Natural killer cell (primary cell): ENCODE data around the gene ECT2L. TPM values are rescaled to one million over a fixed set of nuclear protein-coding genes. Genes with fewer than 3 reads are reported as not detected.

Experiments
- ATAC-seq, 3 donors: fragments of 150-1000 bp in 2 of 3; fragments of 200-7000 bp in 1 of 3; cut with Tn5 transposase; 1 replicate in 1 of 3; 2 replicates in 2 of 3; pipeline ENCODE4 v1.10.0; 2021; ENCODE audit warnings: mild to moderate bottlenecking in 2 of 3, moderate library complexity in 2 of 3
- DNase-seq, 2 donors: peaks; one replicate each; pipeline versions ENCODE4 v3.0.0 to v3.0.0-alpha.2; 2013 to 2021; ENCODE audit warnings: mixed read lengths in 1 of 2
- H3K27ac ChIP-seq: one replicate; pipeline ENCODE4 v1.5.1; 2013; ENCODE audit warnings: mild to moderate bottlenecking, low read length
- H3K27me3 ChIP-seq: one replicate; pipeline ENCODE4 v1.6.1; 2013; ENCODE audit warnings: low read length; ENCODE audit not compliant: control insufficient read depth, insufficient read depth
- H3K36me3 ChIP-seq: one replicate; pipeline ENCODE4 v1.6.1; 2013; ENCODE audit warnings: low read length; ENCODE audit not compliant: control insufficient read depth, insufficient read depth
- H3K4me1 ChIP-seq: one replicate; pipeline ENCODE4 v1.6.1; 2013; ENCODE audit warnings: low read length; ENCODE audit not compliant: control insufficient read depth, insufficient read depth
- H3K4me3 ChIP-seq: one replicate; pipeline ENCODE4 v1.5.1; 2013; ENCODE audit warnings: low read length
- H3K9me3 ChIP-seq: one replicate; pipeline ENCODE4 v1.6.1; 2013; ENCODE audit warnings: low read length; ENCODE audit not compliant: control insufficient read depth, insufficient read depth
- H3K27ac Mint-ChIP-seq, 2 donors: one replicate each; pipeline ENCODE4 v1.8.0; 2022; ENCODE audit warnings: mild to moderate bottlenecking in 2 of 2, mixed read lengths in 2 of 2, moderate library complexity in 1 of 2
- H3K27me3 Mint-ChIP-seq, 2 donors: one replicate each; pipeline ENCODE4 v1.8.0; 2022; ENCODE audit warnings: low read depth in 2 of 2, mixed read lengths in 2 of 2
- H3K36me3 Mint-ChIP-seq: one replicate; pipeline ENCODE4 v1.8.0; 2022; ENCODE audit warnings: mixed read lengths
- H3K4me1 Mint-ChIP-seq, 2 donors: one replicate each; pipeline ENCODE4 v1.8.0; 2022; ENCODE audit warnings: mixed read lengths in 2 of 2
- H3K4me3 Mint-ChIP-seq: one replicate; pipeline ENCODE4 v1.8.0; 2022; ENCODE audit warnings: mild to moderate bottlenecking, moderate library complexity, mixed read lengths
- H3K9me3 Mint-ChIP-seq, 2 donors: one replicate each; pipeline ENCODE4 v1.8.0; 2022; ENCODE audit warnings: mixed read lengths in 2 of 2
- CTCF ChIP-seq: fragments of 200-600 bp; IDR thresholded peaks from one replicate; pipeline ENCODE4 v1.8.0; 2022; ENCODE audit warnings: antibody characterized with exemption
- WGBS: methylation state at CpG from one replicate; pipeline ENCODE4 v1.1.7; 2013; ENCODE audit warnings: missing lambda C conversion rate; ENCODE audit not compliant: insufficient coverage; 5-methylcytosine and 5-hydroxymethylcytosine counted together
- intact Hi-C: fragments of 100-400 bp; cut with micrococcal nuclease; formaldehyde crosslinking; loops from one replicate; pipeline ENCODE4 v1.14.2; 2022
- total RNA-seq, 4 donors: library from RNA; stranded (reverse); fragments of 120-200 nt in 1 of 4; gene quantifications; one replicate each; pipeline versions ENCODE4 v1.2.3 to v1.2.4, GENCODE V29; 2013 to 2022

ECT2L gene
- total RNA-seq, 3 donors from 2014 or later (not counting 1 experiment from before 2014, with no cell fraction given), result 0.12 TPM; not detected in 2

DNA sequence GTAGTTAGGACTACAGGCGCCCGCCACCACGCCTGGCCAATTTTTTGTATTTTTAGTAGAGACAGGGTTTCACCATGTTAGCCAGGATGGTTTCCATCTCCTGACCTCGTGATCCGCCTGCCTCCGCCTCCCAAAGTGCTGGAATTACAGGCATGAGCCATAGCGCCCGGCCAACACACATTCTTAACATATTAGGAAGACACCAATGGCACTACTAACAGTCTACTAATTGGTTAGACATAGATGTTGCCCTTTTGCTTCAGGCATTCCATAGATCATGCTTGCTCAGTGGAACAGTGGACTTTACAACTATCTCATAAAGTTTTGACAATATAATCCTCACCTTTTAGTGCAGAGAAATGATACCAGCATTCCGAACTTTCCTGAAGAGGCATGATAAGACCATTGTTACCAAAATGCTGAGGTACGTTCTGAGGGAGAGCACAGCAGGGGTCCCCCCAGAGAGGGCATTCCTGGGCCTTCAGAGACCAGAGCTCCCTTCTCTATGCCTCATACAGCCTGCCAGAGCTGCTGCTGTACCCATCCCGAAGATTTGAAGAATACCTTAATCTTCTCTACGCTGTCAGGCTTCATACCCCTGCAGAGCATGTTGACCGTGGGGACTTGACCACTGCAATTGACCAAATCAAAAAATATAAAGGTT lies 89.4 kb downstream of the ECT2L start:
- Histone ChIP-seq H3K36me3 (no peaks in the 10 kb centered on the region), H3K9me3 (no peaks in the 10 kb centered on the region), H3K27me3 (no peaks in the 10 kb centered on the region), H3K4me3 (no peak overlapping the region), H3K27ac (no peak overlapping the region), H3K4me1 (no peaks in the 10 kb centered on the region)
- DNase-seq, result no peak
- Mint-ChIP-seq H3K9me3 (no peaks in the 10 kb centered on the region), H3K27ac (no peak overlapping the region), H3K4me1 (no peaks in the 10 kb centered on the region), H3K4me3 (no peak overlapping the region), H3K27me3 (no peaks in the 10 kb centered on the region), H3K36me3 (no peaks in the 10 kb centered on the region)
- TF ChIP-seq CTCF, result no peak
- intact Hi-C loops, result no loop called here
- WGBS, result 98% methylated on average over 12 of the region's 13 CpGs
- no peak for ATAC-seq

DNA sequence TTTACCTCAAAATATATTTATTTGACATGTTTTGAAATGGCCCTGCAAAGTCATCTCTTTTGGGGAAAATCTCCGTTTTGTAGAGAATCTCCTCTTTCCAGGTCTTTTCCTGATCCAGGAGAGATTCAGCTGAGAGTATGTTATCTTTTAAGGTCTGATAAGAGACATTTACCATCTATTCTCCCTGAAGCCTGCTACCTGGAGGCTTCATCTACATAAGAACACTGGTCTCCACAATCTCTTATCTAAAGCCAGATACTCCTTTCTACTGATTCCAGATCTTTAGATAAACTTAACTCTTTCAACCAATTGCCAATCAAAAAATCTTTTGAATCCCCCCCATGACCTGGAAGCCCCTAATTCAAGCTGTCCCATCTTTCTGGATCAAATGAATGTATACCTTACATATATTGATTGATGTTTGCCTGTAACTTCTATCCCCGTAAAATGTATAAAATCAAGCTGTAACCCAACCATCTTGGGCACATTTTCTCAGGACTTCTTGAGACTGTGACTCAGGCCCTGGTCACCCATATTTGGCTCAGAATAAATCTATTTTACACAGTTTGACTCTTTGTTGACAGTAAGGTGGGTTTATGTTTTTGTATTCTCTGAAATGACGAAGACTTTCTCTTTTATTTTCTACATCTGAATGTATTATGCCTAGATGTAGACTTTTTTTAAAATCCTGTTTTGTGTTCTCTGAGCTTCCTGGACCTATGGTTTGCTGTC lies 95.5 kb downstream of the ECT2L start:
- Histone ChIP-seq H3K4me1 (no peaks in the 10 kb centered on the region), H3K4me3 (no peak overlapping the region), H3K27me3 (no peaks in the 10 kb centered on the region), H3K9me3 (no peaks in the 10 kb centered on the region), H3K36me3 (no peaks in the 10 kb centered on the region), H3K27ac (no peak overlapping the region)
- no peaks in the 10 kb centered on the region for H3K27me3 Mint-ChIP-seq
- intact Hi-C loops, result no loop called here
- no peak for DNase-seq
- H3K4me3 Mint-ChIP-seq, result no peak overlapping the region
- no peaks in the 10 kb centered on the region for H3K9me3 Mint-ChIP-seq
- ATAC-seq, result no peak
- H3K36me3 Mint-ChIP-seq, result no peaks in the 10 kb centered on the region
- no peak for TF ChIP-seq CTCF
- no peaks in the 10 kb centered on the region for H3K4me1 Mint-ChIP-seq
- H3K27ac Mint-ChIP-seq, result no peak overlapping the region
- whole genome bisulfite sequencing, result 84% methylated on average over 2 of the region's 3 CpGs

DNA sequence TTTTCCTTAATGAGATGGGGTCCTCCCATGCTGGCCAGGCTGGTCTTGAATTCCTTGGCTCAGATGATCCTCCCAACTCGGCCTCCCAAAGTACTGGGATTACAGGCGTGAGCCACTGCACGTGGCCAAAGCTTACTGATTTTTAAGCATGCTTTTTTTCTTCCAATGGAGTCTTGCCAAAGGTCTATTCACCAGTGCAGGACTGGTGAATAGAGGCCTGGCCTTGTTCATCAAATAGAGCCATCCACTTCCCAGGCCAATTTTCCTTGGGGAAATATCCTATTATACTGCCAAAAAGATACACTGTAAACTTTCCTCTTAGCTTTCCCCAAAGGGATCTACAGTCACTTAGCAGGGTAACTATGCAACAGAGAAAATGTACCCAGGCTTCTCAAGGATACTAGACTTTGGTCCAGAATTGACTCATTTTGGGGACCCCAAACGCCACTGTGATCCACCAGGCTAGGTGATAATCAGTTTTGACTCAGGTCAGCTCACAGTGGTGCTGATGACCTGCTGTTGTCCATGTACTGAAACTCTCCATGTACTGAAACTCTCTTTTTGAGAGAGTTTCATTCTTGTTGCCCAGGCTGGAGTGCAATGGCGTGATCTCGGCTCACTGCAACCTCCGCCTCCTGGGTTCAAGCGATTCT lies 100.3 kb downstream of the ECT2L start:
- WGBS, result 94% methylated on average over 8 of the region's 8 CpGs
- intact Hi-C loops, result no loop called here

More for the DNA sequence above, 100.3 kb downstream of the ECT2L start:
- H3K4me1 Mint-ChIP-seq, result no peaks in the 10 kb centered on the region
- H3K36me3 Mint-ChIP-seq, result peaks cover 7% of the 10 kb centered on the region
- no peak overlapping the region for H3K4me3 ChIP-seq
- TF ChIP-seq CTCF, result no peak
- DNase-seq, result no peak
- no peak overlapping the region for H3K4me3 Mint-ChIP-seq
- no peak overlapping the region for H3K27ac ChIP-seq
- no peak for ATAC-seq
- H3K27ac Mint-ChIP-seq, result no peak overlapping the region
- H3K9me3 ChIP-seq, result no peaks in the 10 kb centered on the region
- no peaks in the 10 kb centered on the region for H3K27me3 Mint-ChIP-seq
- peaks cover 9% of the 10 kb centered on the region for H3K36me3 ChIP-seq
- no peaks in the 10 kb centered on the region for H3K9me3 Mint-ChIP-seq
- no peaks in the 10 kb centered on the region for H3K27me3 ChIP-seq
- H3K4me1 ChIP-seq, result no peaks in the 10 kb centered on the region
